H9 (cell line): Measurements from ENCODE around the gene UBE3B. TPM values are rescaled to one million over a fixed set of nuclear protein-coding genes. Genes with fewer than 3 reads are reported as not detected.

ENCODE experiments used
- DNase-seq: peaks from one replicate; pipeline ENCODE4 v3.0.0-alpha.2; 2017
- H2AFZ ChIP-seq: one replicate; pipeline ENCODE4 v1.6.1; 2013; ENCODE audit warnings: mild to moderate bottlenecking, low read length, control low read depth, moderate library complexity
- H2AK5ac ChIP-seq: 2 replicates; pipeline ENCODE4 v1.6.1; 2013; ENCODE audit warnings: low read length, control low read depth, mixed read lengths; ENCODE audit not compliant: insufficient read length
- H2BK120ac ChIP-seq: one replicate; pipeline ENCODE4 v1.6.1; 2013; ENCODE audit warnings: low read depth, mild to moderate bottlenecking, low read length, control low read depth, inconsistent platforms; ENCODE audit not compliant: poor library complexity, severe bottlenecking
- H2BK12ac ChIP-seq: 2 replicates; pipeline ENCODE4 v1.6.1; 2013; ENCODE audit warnings: low read length, control low read depth, mixed read lengths, low read depth; ENCODE audit not compliant: insufficient read length
- H2BK15ac ChIP-seq: 2 replicates; pipeline ENCODE4 v1.6.1; 2013; ENCODE audit warnings: low read depth, low read length, control low read depth
- H2BK20ac ChIP-seq: one replicate; pipeline ENCODE4 v1.6.1; 2013; ENCODE audit warnings: low read depth, mild to moderate bottlenecking, low read length, control low read depth, inconsistent platforms; ENCODE audit not compliant: poor library complexity, severe bottlenecking
- H2BK5ac ChIP-seq: 2 replicates; pipeline ENCODE4 v1.6.1; 2013; ENCODE audit warnings: low read length, control low read depth, mixed read lengths; ENCODE audit not compliant: insufficient read length
- H3K14ac ChIP-seq: 2 replicates; pipeline ENCODE4 v1.6.1; 2013; ENCODE audit warnings: low read length, control low read depth; ENCODE audit not compliant: insufficient read depth
- H3K18ac ChIP-seq: 2 replicates; pipeline ENCODE4 v1.6.1; 2013; ENCODE audit warnings: low read depth, mild to moderate bottlenecking, mixed read lengths, low read length, control low read depth; ENCODE audit not compliant: insufficient read length
- H3K23ac ChIP-seq: 2 replicates; pipeline ENCODE4 v1.6.1; 2013; ENCODE audit warnings: low read length, control low read depth, mixed read lengths, low read depth; ENCODE audit not compliant: insufficient read length
- H3K23me2 ChIP-seq: 2 replicates; pipeline ENCODE4 v1.6.1; 2013; ENCODE audit warnings: low read depth, mild to moderate bottlenecking, mixed read lengths, low read length, control low read depth; ENCODE audit not compliant: insufficient read length, poor library complexity, severe bottlenecking
- H3K27ac ChIP-seq: 2 replicates; pipeline ENCODE4 v1.5.1; 2013; ENCODE audit warnings: low read length, control low read depth, mixed read lengths, low read depth; ENCODE audit not compliant: insufficient read length
- H3K27me3 ChIP-seq: 2 replicates; pipeline ENCODE4 v1.6.1; 2013; ENCODE audit warnings: low read length, control low read depth, inconsistent platforms; ENCODE audit not compliant: insufficient read depth
- H3K4ac ChIP-seq: 2 replicates; pipeline ENCODE4 v1.6.1; 2013; ENCODE audit warnings: low read depth, mild to moderate bottlenecking, control low read depth, inconsistent platforms, low read length, moderate library complexity
- H3K4me1 ChIP-seq: 2 replicates; pipeline ENCODE4 v1.6.1; 2013; ENCODE audit warnings: low read length, control low read depth, inconsistent platforms; ENCODE audit not compliant: insufficient read depth
- H3K4me2 ChIP-seq: 2 replicates; pipeline ENCODE4 v1.6.1; 2013; ENCODE audit warnings: low read length, control low read depth, mixed read lengths; ENCODE audit not compliant: insufficient read length, insufficient read depth
- H3K56ac ChIP-seq: 2 replicates; pipeline ENCODE4 v1.6.1; 2013; ENCODE audit warnings: low read depth, mild to moderate bottlenecking, mixed read lengths, low read length, control low read depth; ENCODE audit not compliant: insufficient read length
- H3K79me1 ChIP-seq: 2 replicates; pipeline ENCODE4 v1.6.1; 2013; ENCODE audit warnings: low read depth, mild to moderate bottlenecking, moderate library complexity, low read length, control low read depth, inconsistent platforms; ENCODE audit not compliant: insufficient read depth, poor library complexity, severe bottlenecking
- H3K79me2 ChIP-seq: 2 replicates; pipeline ENCODE4 v1.6.1; 2013; ENCODE audit warnings: low read length, control low read depth, inconsistent platforms; ENCODE audit not compliant: insufficient read depth
- H3K9ac ChIP-seq: 2 replicates; pipeline ENCODE4 v1.6.1; 2013; ENCODE audit warnings: low read length, control low read depth, mixed read lengths; ENCODE audit not compliant: insufficient read length; ENCODE audit errors: extremely low read depth
- H3K9me3 ChIP-seq: one replicate; pipeline ENCODE4 v1.6.1; 2013; ENCODE audit warnings: low read depth, low read length, inconsistent platforms; ENCODE audit not compliant: control insufficient read depth
- H3T11ph ChIP-seq: one replicate; pipeline ENCODE4 v1.6.1; 2013; ENCODE audit warnings: mild to moderate bottlenecking, low read length, control low read depth, inconsistent platforms
- H4K20me1 ChIP-seq: one replicate; pipeline ENCODE4 v1.6.1; 2013; ENCODE audit not compliant: control insufficient read depth, insufficient read length, insufficient read depth
- H4K5ac ChIP-seq: 2 replicates; pipeline ENCODE4 v1.6.1; 2013; ENCODE audit warnings: low read depth, mild to moderate bottlenecking, mixed read lengths, low read length, control low read depth; ENCODE audit not compliant: insufficient read length
- H4K8ac ChIP-seq: replicated peaks from 2 replicates; pipeline ENCODE4 v1.6.1; 2013; ENCODE audit warnings: low read length, control low read depth, mixed read lengths, low read depth; ENCODE audit not compliant: insufficient read length
- H4K91ac ChIP-seq: 2 replicates; pipeline ENCODE4 v1.6.1; 2013; ENCODE audit warnings: low read depth, mild to moderate bottlenecking, moderate library complexity, mixed read lengths, low read length, control low read depth; ENCODE audit not compliant: insufficient read length
- H3K27ac Mint-ChIP-seq, 3 experiments: 2 replicates in 2 of 3; 3 replicates in 1 of 3; pipeline ENCODE4 v1.8.0; 2020 to 2021; ENCODE audit warnings: mixed read lengths in 3 of 3, mild to moderate bottlenecking in 1 of 3, moderate library complexity in 1 of 3
- H3K27me3 Mint-ChIP-seq: 2 replicates; pipeline ENCODE4 v1.8.0; 2021; ENCODE audit warnings: low read depth, mild to moderate bottlenecking, moderate library complexity, mixed read lengths
- H3K36me3 Mint-ChIP-seq, 3 experiments: 2 replicates in 2 of 3; 3 replicates in 1 of 3; pipeline ENCODE4 v1.8.0; 2020 to 2021; ENCODE audit warnings: low read depth in 3 of 3, mixed read lengths in 3 of 3; ENCODE audit not compliant: insufficient read depth in 1 of 3
- H3K4me1 Mint-ChIP-seq, 2 experiments: 2 replicates each; pipeline ENCODE4 v1.8.0; 2020; ENCODE audit warnings: mixed read lengths in 2 of 2
- H3K4me3 Mint-ChIP-seq, 2 experiments: 2 replicates in 1 of 2; 3 replicates in 1 of 2; pipeline ENCODE4 v1.8.0; 2020 to 2021; ENCODE audit warnings: mild to moderate bottlenecking in 2 of 2, mixed read lengths in 2 of 2, moderate library complexity in 1 of 2
- H3K9me3 Mint-ChIP-seq, 2 experiments: 2 replicates in 1 of 2; 3 replicates in 1 of 2; pipeline ENCODE4 v1.8.0; 2020; ENCODE audit warnings: mild to moderate bottlenecking in 2 of 2, mixed read lengths in 2 of 2, moderate library complexity in 1 of 2
- CTCF ChIP-seq: fragments of 200-600 bp; sonication (generic); conservative IDR thresholded peaks from 3 replicates; pipeline ENCODE4 v1.8.0; 2021; ENCODE audit warnings: antibody characterized with exemption, mild to moderate bottlenecking
- WGBS: extraction: QIAGEN DNeasy Blood & Tissue Kit; methylation state at CpG from one replicate; pipeline ENCODE4 v1.1.7; 2013; ENCODE audit warnings: missing lambda C conversion rate, low lambda C conversion rate, mixed read lengths; ENCODE audit not compliant: insufficient read length; ENCODE audit errors: extremely low coverage; 5-methylcytosine and 5-hydroxymethylcytosine counted together
- total RNA-seq: library from RNA; stranded (reverse); gene quantifications from 2 replicates; pipeline ENCODE4 v1.2.1, GENCODE V29; 2021

UBE3B gene
- total RNA-seq, 1 experiment from 2014 or later: 24.2 TPM

- Histone ChIP-seq H2BK20ac (no peak overlapping the region), H3K18ac (no peak overlapping the region), H3K4me2 (no peak overlapping the region), H4K20me1 (no peaks in the 10 kb centered on the region), H3K14ac (no peak overlapping the region), H2BK120ac (no peak overlapping the region), H3K79me2 (no peaks in the 10 kb centered on the region), H3K9ac (no peak overlapping the region), H3T11ph (no peak overlapping the region), H3K56ac (no peak overlapping the region), H2AFZ (no peak overlapping the region), H4K91ac (no peak overlapping the region), H3K4ac (no peak overlapping the region), H3K23ac (no peak overlapping the region), H2AK5ac (no peak overlapping the region), H2BK15ac (no peak overlapping the region), H4K5ac (no peak overlapping the region), H4K8ac (no peak overlapping the region), H3K27me3 (no peaks in the 10 kb centered on the region), H3K27ac (no peak overlapping the region), H2BK5ac (no peak overlapping the region), H3K4me1 (no peaks in the 10 kb centered on the region), H3K23me2 (no peaks in the 10 kb centered on the region), H2BK12ac (no peak overlapping the region), H3K79me1 (no peaks in the 10 kb centered on the region), H3K9me3 (no peaks in the 10 kb centered on the region)
- H3K4me1 Mint-ChIP-seq: 0 out of 4 replicates have a peak, but pooled peaks cover 4 to 6% of the 10 kb centered on the region in 2 experiments
- TF ChIP-seq CTCF: no peak
- H3K4me3 Mint-ChIP-seq: no peak overlapping the region
- H3K27ac Mint-ChIP-seq: peak overlapping the region in 1 of 3 experiments; percentile 57; a peak in 2 of 7 replicates
- no peaks in the 10 kb centered on the region for H3K27me3 Mint-ChIP-seq
- H3K9me3 Mint-ChIP-seq: no peaks in the 10 kb centered on the region
- no peak for DNase-seq
- H3K36me3 Mint-ChIP-seq: peaks cover 0 to 3% (median 0%) of the 10 kb centered on the region in 3 experiments; a peak in 2 of 7 replicates
- no CpG with 5 or more reads among the region's 8 CpGs for WGBS
Observed at GRCh38 chr12:109537136-109537535, 59.7 kb downstream of the UBE3B start.
